ENCODE measurements around the gene EPB41L4A.
A peak's percentile ranks its signal among the peaks of the same experiment; 100 is the strongest.
"Not testable (repeated sequence)": the region's sequence is repeated elsewhere in the genome, so short reads cannot be mapped to it uniquely, and the experiment has no call there.

EPB41L4A gene

DNA sequence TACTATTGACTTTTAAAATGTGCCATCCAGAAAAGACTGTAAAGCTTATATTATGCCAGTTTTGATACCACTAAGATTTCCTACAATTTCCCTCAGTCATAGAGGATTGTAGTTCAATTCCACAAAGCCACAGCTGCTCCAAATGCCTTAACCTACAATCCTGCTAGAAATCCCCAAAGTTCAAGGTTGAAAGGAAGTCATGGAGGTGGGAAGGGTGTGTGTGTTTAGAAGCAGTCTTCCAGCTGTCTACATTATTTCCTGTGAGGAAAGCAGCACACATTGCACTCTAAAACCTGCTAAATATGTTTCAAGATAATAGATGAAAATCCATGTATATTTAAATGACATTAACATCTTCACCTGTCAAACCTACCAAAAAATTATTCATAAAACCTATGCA is 11.8 kb downstream of the EPB41L4A start:
- peaks cover 15% of the 10 kb centered on the region for H3K27me3 Mint-ChIP-seq (ENCODE audit: low read depth)
- no peak overlapping the region for H3K4me3 Mint-ChIP-seq
- peak overlapping the region in 1 of 3 experiments; percentile 15 for H3K27ac Mint-ChIP-seq
- no peaks in the 10 kb centered on the region for H3K36me3 Mint-ChIP-seq (ENCODE audit: low read depth)
- peaks cover 16% of the 10 kb centered on the region for H3K4me1 Mint-ChIP-seq
- TF ChIP-seq, protein P1, sequence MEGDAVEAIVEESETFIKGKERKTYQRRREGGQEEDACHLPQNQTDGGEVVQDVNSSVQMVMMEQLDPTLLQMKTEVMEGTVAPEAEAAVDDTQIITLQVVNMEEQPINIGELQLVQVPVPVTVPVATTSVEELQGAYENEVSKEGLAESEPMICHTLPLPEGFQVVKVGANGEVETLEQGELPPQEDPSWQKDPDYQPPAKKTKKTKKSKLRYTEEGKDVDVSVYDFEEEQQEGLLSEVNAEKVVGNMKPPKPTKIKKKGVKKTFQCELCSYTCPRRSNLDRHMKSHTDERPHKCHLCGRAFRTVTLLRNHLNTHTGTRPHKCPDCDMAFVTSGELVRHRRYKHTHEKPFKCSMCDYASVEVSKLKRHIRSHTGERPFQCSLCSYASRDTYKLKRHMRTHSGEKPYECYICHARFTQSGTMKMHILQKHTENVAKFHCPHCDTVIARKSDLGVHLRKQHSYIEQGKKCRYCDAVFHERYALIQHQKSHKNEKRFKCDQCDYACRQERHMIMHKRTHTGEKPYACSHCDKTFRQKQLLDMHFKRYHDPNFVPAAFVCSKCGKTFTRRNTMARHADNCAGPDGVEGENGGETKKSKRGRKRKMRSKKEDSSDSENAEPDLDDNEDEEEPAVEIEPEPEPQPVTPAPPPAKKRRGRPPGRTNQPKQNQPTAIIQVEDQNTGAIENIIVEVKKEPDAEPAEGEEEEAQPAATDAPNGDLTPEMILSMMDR (IDR thresholded peaks at IDR 0.05; ENCODE audit: unreplicated experiment in 3 of 3) = no peak
- H3K9me3 Mint-ChIP-seq = no peaks in the 10 kb centered on the region

DNA sequence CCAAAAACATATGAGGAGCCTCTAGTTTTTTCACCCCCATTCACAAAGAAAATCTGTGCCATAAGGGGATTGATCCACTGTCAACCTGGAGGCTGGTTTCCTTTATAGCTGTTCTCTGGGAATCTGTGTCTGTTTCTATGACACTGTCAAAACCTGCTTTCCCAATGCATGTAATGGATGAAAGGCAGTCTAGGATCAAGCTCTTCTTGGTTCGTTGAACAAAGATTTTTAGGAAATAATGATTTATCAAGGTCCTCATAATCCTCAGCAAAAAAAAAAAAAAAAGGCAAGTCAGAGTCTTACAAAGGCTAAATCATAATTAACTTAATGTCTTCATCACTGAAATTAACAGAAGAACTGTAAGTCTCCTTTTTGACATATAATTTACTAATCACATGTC is 16.0 kb downstream of the EPB41L4A start:
- no peak overlapping the region for H3K27ac Mint-ChIP-seq
- no peak overlapping the region for H3K4me3 Mint-ChIP-seq
- H3K27me3 Mint-ChIP-seq (ENCODE audit: low read depth) = peaks cover 4% of the 10 kb centered on the region
- peaks cover 6% of the 10 kb centered on the region for H3K36me3 Mint-ChIP-seq (ENCODE audit: low read depth)
- peaks cover 14% of the 10 kb centered on the region for H3K4me1 Mint-ChIP-seq
- TF ChIP-seq, protein P1 (IDR thresholded peaks at IDR 0.05; ENCODE audit: unreplicated experiment in 3 of 3) = no peak
- H3K9me3 Mint-ChIP-seq = no peaks in the 10 kb centered on the region

DNA sequence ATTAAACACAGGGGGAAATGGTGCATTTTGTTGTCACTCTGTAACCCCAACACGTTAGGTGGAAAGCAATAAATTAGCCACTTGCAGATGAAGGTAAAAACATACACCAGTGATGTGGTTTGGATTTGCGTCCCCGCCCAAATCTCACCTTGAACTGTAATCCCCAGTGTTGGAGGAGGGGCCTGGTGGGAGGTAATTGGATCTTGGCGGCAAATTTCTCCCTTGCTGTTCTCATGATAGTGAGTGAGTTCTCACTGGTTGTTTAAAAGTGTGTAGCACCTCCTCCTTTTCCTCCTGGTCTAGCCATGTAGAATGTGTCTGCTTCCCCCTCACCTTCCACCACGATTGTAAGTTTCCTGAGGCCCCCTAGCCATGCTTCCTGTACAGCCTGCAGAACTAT is 17.2 kb downstream of the EPB41L4A start:
- TF ChIP-seq, protein P1 (IDR thresholded peaks at IDR 0.05; ENCODE audit: unreplicated experiment in 3 of 3) = no peak
- Mint-ChIP-seq H3K4me3 (no peak overlapping the region), H3K27me3 (ENCODE audit: low read depth) (peaks cover 4% of the 10 kb centered on the region), H3K4me1 (peaks cover 6% of the 10 kb centered on the region), H3K36me3 (ENCODE audit: low read depth) (peaks cover 6% of the 10 kb centered on the region), H3K27ac (no peak overlapping the region), H3K9me3 (no peaks in the 10 kb centered on the region)

DNA sequence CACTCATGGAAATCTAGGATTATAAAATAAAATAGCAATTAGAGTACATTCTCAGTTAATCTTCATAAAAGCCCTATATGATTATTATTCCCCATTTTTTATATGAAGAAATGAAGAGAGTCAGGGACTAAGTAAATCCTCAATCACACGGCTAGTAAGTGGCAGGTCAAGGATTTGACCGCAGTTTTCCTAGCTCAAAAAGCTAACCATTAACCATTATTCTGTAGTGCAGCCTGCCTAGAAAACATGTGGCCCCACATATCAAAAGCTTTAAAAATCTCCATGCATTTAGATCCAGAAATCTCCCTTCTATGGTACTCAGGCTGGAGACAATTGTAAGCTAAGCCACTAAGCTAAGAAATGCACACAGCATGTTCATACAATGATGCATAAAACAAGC is 21.4 kb downstream of the EPB41L4A start:
- Mint-ChIP-seq H3K27me3 (ENCODE audit: low read depth) (peaks cover 4% of the 10 kb centered on the region), H3K4me3 (no peak overlapping the region), H3K27ac (peak overlapping the region in 1 of 3 experiments; percentile 34), H3K4me1 (no peaks in the 10 kb centered on the region), H3K9me3 (no peaks in the 10 kb centered on the region), H3K36me3 (ENCODE audit: low read depth) (peaks cover 9% of the 10 kb centered on the region)
- TF ChIP-seq, protein P1 (IDR thresholded peaks at IDR 0.05; ENCODE audit: unreplicated experiment in 3 of 3) = no peak

DNA sequence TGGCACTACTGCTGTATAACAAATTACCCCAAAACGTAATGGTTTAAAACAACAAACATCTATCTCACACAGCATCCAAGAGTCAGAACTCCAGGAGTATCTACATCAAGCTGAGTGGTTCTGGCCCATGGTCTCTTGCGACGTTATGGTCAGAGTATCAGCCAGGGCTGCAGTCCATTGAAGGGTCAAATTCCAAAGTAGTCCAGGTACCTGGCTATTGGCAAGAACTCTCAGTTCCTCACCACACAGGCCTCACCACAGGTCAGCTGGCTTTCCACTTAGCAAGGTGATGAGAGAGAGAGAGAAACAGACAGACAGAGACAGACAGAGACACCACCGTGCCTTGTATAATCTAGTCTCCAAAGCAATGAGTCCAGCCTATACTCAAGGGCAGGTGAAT is 22.6 kb downstream of the EPB41L4A start:
- H3K36me3 Mint-ChIP-seq (ENCODE audit: low read depth) = peaks cover 9% of the 10 kb centered on the region
- TF ChIP-seq, protein P1 (IDR thresholded peaks at IDR 0.05; ENCODE audit: unreplicated experiment in 3 of 3) = no peak
- no peak overlapping the region for H3K27ac Mint-ChIP-seq
- peaks cover 4% of the 10 kb centered on the region for H3K27me3 Mint-ChIP-seq (ENCODE audit: low read depth)
- no peaks in the 10 kb centered on the region for H3K9me3 Mint-ChIP-seq
- no peaks in the 10 kb centered on the region for H3K4me1 Mint-ChIP-seq
- no peak overlapping the region for H3K4me3 Mint-ChIP-seq

DNA sequence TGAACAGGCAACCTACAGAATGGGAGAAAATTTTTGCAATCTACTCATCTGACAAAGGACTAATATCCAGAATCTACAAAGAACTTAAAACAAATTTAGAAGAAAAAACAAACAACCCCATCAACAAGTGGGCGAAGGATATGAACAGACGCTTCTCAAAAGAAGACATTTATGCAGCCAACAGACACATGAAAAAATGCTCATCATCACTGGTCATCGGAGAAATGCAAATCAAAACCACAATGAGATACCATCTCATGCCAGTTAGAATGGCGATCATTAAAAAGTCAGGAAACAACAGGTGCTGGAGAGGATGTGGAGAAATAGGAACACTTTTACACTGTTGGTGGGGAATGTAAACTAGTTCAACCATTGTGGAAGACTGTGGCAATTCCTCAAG is 23.8 kb downstream of the EPB41L4A start:
- H3K27ac Mint-ChIP-seq; H3K4me1 Mint-ChIP-seq; H3K9me3 Mint-ChIP-seq; H3K4me3 Mint-ChIP-seq; H3K36me3 Mint-ChIP-seq (ENCODE audit: low read depth); H3K27me3 Mint-ChIP-seq (ENCODE audit: low read depth): not testable (repeated sequence)
